Measurements from ENCODE around the gene MRPL18. TPM values are rescaled to one million over a fixed set of nuclear protein-coding genes. Genes with fewer than 3 reads are reported as not detected.

MRPL18 gene
- total RNA-seq, 1 donor from 2014 or later: 64.8 TPM

DNA sequence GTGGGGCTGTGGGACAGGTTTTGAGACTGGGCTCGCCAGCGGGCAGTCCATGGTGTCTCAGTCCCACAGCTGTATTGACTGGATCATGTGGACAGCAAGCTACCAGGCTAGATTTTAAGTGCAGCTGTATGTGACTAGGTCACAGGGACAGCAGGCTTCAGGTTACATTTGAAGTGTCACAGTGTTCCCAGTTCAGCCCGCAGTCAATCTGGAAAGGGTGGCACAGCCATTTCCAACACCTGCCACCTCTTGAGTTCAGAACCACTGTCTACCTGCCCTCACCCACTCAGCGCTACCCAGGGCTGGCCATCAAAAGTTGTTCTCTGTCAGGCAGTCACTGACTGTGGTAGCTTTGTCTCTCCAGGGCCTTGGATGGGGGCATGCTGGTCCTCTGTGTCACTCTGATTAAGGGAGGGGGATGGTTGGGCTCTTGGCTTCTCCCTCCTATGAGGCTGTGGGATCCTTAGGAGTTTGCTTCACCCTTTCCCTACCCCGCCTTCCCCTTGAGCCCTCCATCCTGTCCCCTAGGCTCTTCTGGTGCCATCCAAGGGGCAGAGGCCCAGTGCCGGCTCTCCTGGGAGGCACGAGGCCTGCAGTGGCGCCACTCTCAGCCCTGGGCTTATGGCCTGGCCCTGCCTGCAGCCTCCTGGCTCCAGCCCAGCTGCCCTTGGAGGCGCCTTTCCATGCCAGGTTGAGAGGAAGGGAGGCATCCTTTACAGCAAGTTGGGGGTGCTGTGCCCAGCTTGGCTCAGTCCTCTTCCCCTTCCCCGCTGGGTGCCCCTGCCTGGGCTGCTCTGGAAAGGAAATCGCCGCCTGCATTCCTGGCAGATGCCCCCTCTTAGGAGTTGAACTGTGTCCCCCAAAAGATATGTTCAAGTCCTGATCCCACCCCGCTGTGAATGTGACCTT is 54.7 kb downstream of the MRPL18 start:
- DNase-seq (ENCODE audit: low read depth): no peak

Other genes with a start within 250 kb of the MRPL18 start
- 2,050 and 3,674 TPM in 2 replicates for gene SOD2, start 97.2 kb upstream of the MRPL18 start, total RNA-seq
- gene WTAP, start 63.0 kb upstream of the MRPL18 start, total RNA-seq: 135 and 146 TPM in 2 replicates
- gene ACAT2, start 28.4 kb upstream of the MRPL18 start, total RNA-seq: 17.4 and 140 TPM in 2 replicates
- 309 and 384 TPM in 2 replicates for gene TCP1, start 865 bp upstream of the MRPL18 start, total RNA-seq
- not detected in 2 replicates for gene PNLDC1, start 9.8 kb downstream of the MRPL18 start, total RNA-seq
- not detected in 2 replicates for gene MAS1, start 100.5 kb downstream of the MRPL18 start, total RNA-seq
- 147 and 267 TPM in 2 replicates for gene IGF2R, start 178.6 kb downstream of the MRPL18 start, total RNA-seq

Measured in renal cortical epithelial cell (primary cell).